PC-9 (cell line): Measurements from ENCODE around the gene RETN.

Experiments used
- EZH2 ChIP-seq: fragments of 200-600 bp; sonication (generic); IDR thresholded peaks from 2 replicates; pipeline ENCODE4 v1.8.0; 2017; ENCODE audit warnings: antibody characterized with exemption, low read depth
- TF ChIP-seq, protein P1 (sequence below): fragments of 200-600 bp; sonication (generic); conservative IDR thresholded peaks from 2 replicates; pipeline ENCODE4 v1.6.1; 2017; ENCODE audit warnings: mixed run types, antibody characterized with exemption, mild to moderate bottlenecking, moderate library complexity

- TF ChIP-seq, protein P1, sequence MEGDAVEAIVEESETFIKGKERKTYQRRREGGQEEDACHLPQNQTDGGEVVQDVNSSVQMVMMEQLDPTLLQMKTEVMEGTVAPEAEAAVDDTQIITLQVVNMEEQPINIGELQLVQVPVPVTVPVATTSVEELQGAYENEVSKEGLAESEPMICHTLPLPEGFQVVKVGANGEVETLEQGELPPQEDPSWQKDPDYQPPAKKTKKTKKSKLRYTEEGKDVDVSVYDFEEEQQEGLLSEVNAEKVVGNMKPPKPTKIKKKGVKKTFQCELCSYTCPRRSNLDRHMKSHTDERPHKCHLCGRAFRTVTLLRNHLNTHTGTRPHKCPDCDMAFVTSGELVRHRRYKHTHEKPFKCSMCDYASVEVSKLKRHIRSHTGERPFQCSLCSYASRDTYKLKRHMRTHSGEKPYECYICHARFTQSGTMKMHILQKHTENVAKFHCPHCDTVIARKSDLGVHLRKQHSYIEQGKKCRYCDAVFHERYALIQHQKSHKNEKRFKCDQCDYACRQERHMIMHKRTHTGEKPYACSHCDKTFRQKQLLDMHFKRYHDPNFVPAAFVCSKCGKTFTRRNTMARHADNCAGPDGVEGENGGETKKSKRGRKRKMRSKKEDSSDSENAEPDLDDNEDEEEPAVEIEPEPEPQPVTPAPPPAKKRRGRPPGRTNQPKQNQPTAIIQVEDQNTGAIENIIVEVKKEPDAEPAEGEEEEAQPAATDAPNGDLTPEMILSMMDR, result no peak
- no peak for TF ChIP-seq EZH2
Observed at GRCh38 chr19:7629347-7630054, 39.3 kb upstream of the RETN start, which contains the start of the genes PET100 and XAB2.
